Adrenal gland (tissue), 5 donors: ENCODE results near the gene CYP26A1.

ENCODE experiments used
- CTCF ChIP-seq, 6 experiments: fragments of 450-650 bp in 4 of 6; fragments of 200-600 bp in 2 of 6; sonication (generic) in 1 of 6; IDR thresholded peaks; 1 replicate in 5 of 6; 2 replicates in 1 of 6; pipeline versions ENCODE4 v1.5.1 to v1.8.0; 2016 to 2021; ENCODE audit warnings: antibody characterized with exemption in 6 of 6, mild to moderate bottlenecking in 2 of 6, moderate library complexity in 1 of 6
- POLR2A ChIP-seq, 2 donors: fragments of 450-650 bp; IDR thresholded peaks; one replicate each; pipeline ENCODE4 v1.6.1; 2017; ENCODE audit warnings: antibody characterized with exemption in 2 of 2, mild to moderate bottlenecking in 2 of 2, moderate library complexity in 1 of 2
- donor health status: DM: no; HTN: no; CAD: no.

- TF ChIP-seq POLR2A (IDR thresholded peaks at IDR 0.05): no peak
- no peak for TF ChIP-seq CTCF (IDR thresholded peaks at IDR 0.05)
These were observed 7.6 kb downstream of the CYP26A1 start for GRCh38 chr10:93081318-93081717.
